OCI-LY7 (cell line): ENCODE measurements around the gene NUP43. TPM values are rescaled to one million over a fixed set of nuclear protein-coding genes. Genes with fewer than 3 reads are reported as not detected.

Experiments
- BruUV-seq: library from RNA; stranded (reverse); fragments of 400-500 nt; replicated peaks from 2 replicates; lab custom pipeline; 2021; lab: Mats Ljungman, UMichigan
- CTCF ChIA-PET: fragments of 300-600 bp; sonication (Branson Sonifier 250); formaldehyde crosslinking; loops from one replicate; lab custom pipeline; 2022; ENCODE audit warnings: antibody characterized with exemption; ENCODE audit not compliant: unreplicated experiment; lab: Charles Lee
- POLR2A ChIA-PET: fragments of 300-600 bp; sonication (Branson Sonifier 250); formaldehyde crosslinking; loops from one replicate; lab custom pipeline; 2022; ENCODE audit warnings: antibody characterized with exemption; lab: Charles Lee
- DNase-seq: peaks from one replicate; pipeline ENCODE4 v3.0.0-alpha.2; 2015; ENCODE audit warnings: low spot score
- H2AFZ ChIP-seq: fragments of 200-600 bp; sonication (generic), shearing (Covaris generic); 2 replicates; pipeline ENCODE4 v1.6.1; 2014; ENCODE audit warnings: mild to moderate bottlenecking, antibody characterized with exemption, low read length, moderate library complexity
- H3K27ac ChIP-seq: fragments of 200-600 bp; sonication (generic); 2 replicates; pipeline ENCODE4 v1.5.1; 2014; ENCODE audit warnings: mixed run types, low read depth, mild to moderate bottlenecking, moderate library complexity, low read length, inconsistent platforms; ENCODE audit not compliant: poor library complexity, severe bottlenecking
- H3K36me3 ChIP-seq: fragments of 200-600 bp; sonication (generic); 2 replicates; pipeline ENCODE4 v1.6.1; 2014; ENCODE audit warnings: mild to moderate bottlenecking, antibody characterized with exemption, low read length, moderate library complexity, mixed read lengths; ENCODE audit not compliant: insufficient read depth
- H3K4me1 ChIP-seq: fragments of 200-600 bp; sonication (generic); 2 replicates; pipeline ENCODE4 v1.5.1; 2014; ENCODE audit warnings: mild to moderate bottlenecking, low read length; ENCODE audit not compliant: insufficient read depth, poor library complexity, severe bottlenecking
- H3K4me2 ChIP-seq: fragments of 200-600 bp; sonication (generic); 2 replicates; pipeline ENCODE4 v1.6.1; 2014; ENCODE audit warnings: mild to moderate bottlenecking, low read length
- H3K4me3 ChIP-seq: fragments of 200-600 bp; sonication (generic); 2 replicates; pipeline ENCODE4 v1.5.1; 2014; ENCODE audit warnings: mild to moderate bottlenecking, low read depth, low read length; ENCODE audit not compliant: poor library complexity, severe bottlenecking
- H3K79me2 ChIP-seq: fragments of 200-600 bp; sonication (generic); 2 replicates; pipeline ENCODE4 v1.6.1; 2016; ENCODE audit warnings: low read depth, mild to moderate bottlenecking, low read length, moderate library complexity, mixed read lengths; ENCODE audit not compliant: insufficient read depth
- H3K9me2 ChIP-seq: fragments of 200-600 bp; sonication (generic); 2 replicates; pipeline ENCODE4 v1.6.1; 2016; ENCODE audit warnings: mild to moderate bottlenecking, low read length, mixed read lengths; ENCODE audit not compliant: insufficient read depth
- H3K9me3 ChIP-seq: fragments of 200-600 bp; sonication (generic); 2 replicates; pipeline ENCODE4 v1.6.1; 2014; ENCODE audit warnings: mild to moderate bottlenecking, mixed run types, low read length, mixed read lengths
- H4K20me1 ChIP-seq: fragments of 200-600 bp; sonication (generic); 2 replicates; pipeline ENCODE4 v1.6.1; 2014; ENCODE audit warnings: mild to moderate bottlenecking, antibody characterized with exemption, low read length, moderate library complexity, mixed read lengths; ENCODE audit not compliant: insufficient read depth
- EZH2phosphoT487 ChIP-seq: fragments of 200-600 bp; sonication (generic); IDR thresholded peaks from 2 replicates; pipeline ENCODE4 v1.6.1; 2018; ENCODE audit warnings: low read depth, borderline replicate concordance, mild to moderate bottlenecking, mixed run types, antibody characterized with exemption, low read length, moderate library complexity, mixed read lengths
- intact Hi-C: fragments of 100-400 bp; cut with micrococcal nuclease; formaldehyde crosslinking; loops from one replicate; pipeline ENCODE4 v1.10.0; 2022; ENCODE audit not compliant: unreplicated experiment
- total RNA-seq, 2 experiments: library from RNA; depleted of rRNA in 1 of 2; stranded (reverse); fragments of >200 nt in 1 of 2; shearing (Covaris generic) in 1 of 2; gene quantifications; 2 replicates each; pipeline ENCODE4 v1.2.3, GENCODE V29; 2014 to 2022
- TF ChIP-seq, protein P1 (sequence below): fragments of 200-600 bp; sonication (generic); conservative IDR thresholded peaks from 2 replicates; pipeline ENCODE4 v1.5.1; 2014; ENCODE audit warnings: mild to moderate bottlenecking, antibody characterized with exemption, low read length, moderate library complexity, mixed read lengths

Gene NUP43
- total RNA-seq, 2 experiments from 2014 or later, result 28.6 to 73.0 TPM

DNA sequence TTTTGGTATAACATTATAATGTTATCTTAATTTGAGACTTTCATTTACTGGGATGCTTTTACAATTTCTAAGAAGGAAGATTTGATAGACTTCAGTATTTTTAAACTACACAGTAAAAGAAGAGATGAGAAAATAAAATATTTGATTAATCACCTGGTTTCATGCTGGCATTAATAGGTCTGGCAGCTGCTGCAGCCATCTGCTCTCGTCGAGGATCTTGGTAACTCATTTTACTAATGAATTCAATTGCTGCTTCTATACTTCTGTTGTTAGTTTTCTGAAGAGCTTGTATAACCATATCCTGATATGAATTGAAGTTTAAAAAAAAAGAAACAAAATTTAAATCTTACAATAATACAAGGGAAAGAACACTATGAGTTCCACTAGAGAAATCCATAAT is 51.4 kb downstream of the NUP43 start:
- no peak for DNase-seq
- BruUV-seq, result no TSS peak
- CTCF ChIA-PET, result no interaction called here

DNA sequence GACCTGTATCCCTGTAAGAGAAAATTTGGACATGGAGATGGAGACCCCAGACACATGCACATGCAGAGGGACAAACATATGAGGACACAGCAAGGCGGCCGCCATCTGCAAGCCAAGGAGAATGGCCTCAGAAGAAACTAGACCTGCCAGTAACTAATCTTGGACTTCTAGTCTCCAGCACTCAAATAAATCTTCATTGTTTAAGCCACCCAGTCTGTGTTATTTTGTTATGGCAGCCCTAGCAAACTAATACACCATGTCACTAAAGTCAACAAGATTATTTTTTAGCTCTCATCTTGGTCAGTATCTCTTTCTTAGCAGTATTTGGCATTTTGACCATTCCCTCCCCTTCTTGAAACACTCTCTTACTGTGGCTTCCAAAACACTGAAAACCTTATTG is 55.1 kb downstream of the NUP43 start:
- no peak overlapping the region for H3K27ac ChIP-seq
- ChIA-PET CTCF (no interaction called here), POLR2A (interaction anchor here (1.0 kb wide), 1 partner anchor 140 kb away, joined by 3 read pairs; no protein-coding TSS in a partner anchor)
- peaks cover 85% of the 10 kb centered on the region for H3K36me3 ChIP-seq
- H3K79me2 ChIP-seq, result peaks cover 50% of the 10 kb centered on the region
- no peaks in the 10 kb centered on the region for H3K4me1 ChIP-seq
- TF ChIP-seq EZH2phosphoT487, result no peak
- TF ChIP-seq, protein P1, sequence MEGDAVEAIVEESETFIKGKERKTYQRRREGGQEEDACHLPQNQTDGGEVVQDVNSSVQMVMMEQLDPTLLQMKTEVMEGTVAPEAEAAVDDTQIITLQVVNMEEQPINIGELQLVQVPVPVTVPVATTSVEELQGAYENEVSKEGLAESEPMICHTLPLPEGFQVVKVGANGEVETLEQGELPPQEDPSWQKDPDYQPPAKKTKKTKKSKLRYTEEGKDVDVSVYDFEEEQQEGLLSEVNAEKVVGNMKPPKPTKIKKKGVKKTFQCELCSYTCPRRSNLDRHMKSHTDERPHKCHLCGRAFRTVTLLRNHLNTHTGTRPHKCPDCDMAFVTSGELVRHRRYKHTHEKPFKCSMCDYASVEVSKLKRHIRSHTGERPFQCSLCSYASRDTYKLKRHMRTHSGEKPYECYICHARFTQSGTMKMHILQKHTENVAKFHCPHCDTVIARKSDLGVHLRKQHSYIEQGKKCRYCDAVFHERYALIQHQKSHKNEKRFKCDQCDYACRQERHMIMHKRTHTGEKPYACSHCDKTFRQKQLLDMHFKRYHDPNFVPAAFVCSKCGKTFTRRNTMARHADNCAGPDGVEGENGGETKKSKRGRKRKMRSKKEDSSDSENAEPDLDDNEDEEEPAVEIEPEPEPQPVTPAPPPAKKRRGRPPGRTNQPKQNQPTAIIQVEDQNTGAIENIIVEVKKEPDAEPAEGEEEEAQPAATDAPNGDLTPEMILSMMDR, result no peak
- H3K4me2 ChIP-seq, result no peak overlapping the region
- DNase-seq, result no peak
- BruUV-seq, result no TSS peak
- no peaks in the 10 kb centered on the region for H4K20me1 ChIP-seq
- H3K4me3 ChIP-seq, result no peak overlapping the region
- H3K9me2 ChIP-seq, result no peaks in the 10 kb centered on the region
- no peak overlapping the region for H2AFZ ChIP-seq
- intact Hi-C loops, result no loop called here
- H3K9me3 ChIP-seq, result no peaks in the 10 kb centered on the region

More for the DNA sequence above, 51.4 kb downstream of the NUP43 start:
- Histone ChIP-seq H3K4me1 (no peaks in the 10 kb centered on the region), H3K36me3 (peaks cover 92% of the 10 kb centered on the region), H3K9me2 (no peaks in the 10 kb centered on the region), H3K4me3 (no peak overlapping the region), H3K9me3 (no peaks in the 10 kb centered on the region), H4K20me1 (peaks cover 13% of the 10 kb centered on the region; the same call in 1 of the 2 replicates), H3K27ac (no peak overlapping the region), H2AFZ (no peak overlapping the region), H3K79me2 (peaks cover 76% of the 10 kb centered on the region), H3K4me2 (no peak overlapping the region)
- intact Hi-C loops, result no loop called here
- TF ChIP-seq EZH2phosphoT487, result no peak
- TF ChIP-seq, protein P1, result no peak
- POLR2A ChIA-PET, result interaction anchor here (0.6 to 1.3 kb wide), 4 partner anchors 21 to 340 kb away, joined by 3 to 5 read pairs (median 4); no protein-coding TSS in a partner anchor

DNA sequence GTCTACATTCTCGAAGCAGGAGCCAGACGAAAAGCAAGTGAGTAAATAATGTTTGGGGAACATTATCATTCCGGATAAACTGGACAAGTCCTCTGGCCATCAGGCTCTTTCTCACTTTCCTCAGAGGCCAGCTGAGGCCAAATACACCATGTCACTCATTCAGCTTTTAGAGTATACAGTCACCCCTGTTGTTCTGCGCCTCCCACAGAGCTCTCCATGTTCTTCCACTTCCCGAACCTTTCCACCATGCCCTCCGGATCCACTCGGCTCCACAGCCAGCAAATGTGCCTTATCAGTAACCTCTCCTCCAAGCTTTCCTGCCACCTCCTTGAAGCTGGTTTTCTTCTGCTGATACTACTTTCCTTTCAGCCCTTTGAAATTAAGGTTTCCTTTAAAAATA is 60.1 kb downstream of the NUP43 start:
- intact Hi-C loops, result no loop called here
- Histone ChIP-seq H3K79me2 (peaks cover 31% of the 10 kb centered on the region; the same call in 1 of the 2 replicates), H3K4me1 (no peaks in the 10 kb centered on the region), H3K36me3 (peaks cover 71% of the 10 kb centered on the region), H3K9me3 (no peaks in the 10 kb centered on the region), H3K9me2 (no peaks in the 10 kb centered on the region), H3K4me3 (no peak overlapping the region), H3K4me2 (no peak overlapping the region), H4K20me1 (no peaks in the 10 kb centered on the region), H2AFZ (no peak overlapping the region), H3K27ac (no peak overlapping the region)
- no peak for TF ChIP-seq EZH2phosphoT487
- TF ChIP-seq, protein P1, result no peak
- ChIA-PET POLR2A (interaction anchor here (0.6 to 0.7 kb wide), 2 partner anchors 121 to 171 kb away, joined by 4 to 5 read pairs; no protein-coding TSS in a partner anchor), CTCF (no interaction called here)
- DNase-seq, result no peak
- no TSS peak for BruUV-seq
